ENCODE measurements around the gene CRELD2. TPM values are rescaled to one million over a fixed set of nuclear protein-coding genes. Genes with fewer than 3 reads are reported as not detected.

The CRELD2 gene
- total RNA-seq, 1 donor from 2014 or later: 27.4 TPM

- no peak for DNase-seq
- no peak for ATAC-seq
- intact Hi-C loops (cut with micrococcal nuclease): no loop called here
Observed at GRCh38 chr22:49886346-49887063, 31.9 kb upstream of the CRELD2 start.

- intact Hi-C loops (cut with micrococcal nuclease): no loop called here
- no peak for ATAC-seq
Observed at GRCh38 chr22:49887064-49887451, 31.4 kb upstream of the CRELD2 start.

GRCh38 chr22:49887702-49888101, 30.7 kb upstream of the CRELD2 start:
- no peak for ATAC-seq

More at GRCh38 chr22:49887064-49887451, 31.4 kb upstream of the CRELD2 start:
- no peak for DNase-seq

GRCh38 chr22:49889071-49889470, 29.4 kb upstream of the CRELD2 start:
- intact Hi-C loops (cut with micrococcal nuclease): no loop called here
- DNase-seq (no peak), ATAC-seq (no peak)

More at GRCh38 chr22:49887702-49888101, 30.7 kb upstream of the CRELD2 start:
- intact Hi-C loops (cut with micrococcal nuclease): no loop called here
- no peak for DNase-seq

- intact Hi-C loops (cut with micrococcal nuclease): no loop called here
- ATAC-seq: peak; percentile 93
- peak; percentile 79 for DNase-seq
Observed at GRCh38 chr22:49892226-49892899, 26.1 kb upstream of the CRELD2 start.

GRCh38 chr22:49893025-49893424, 25.4 kb upstream of the CRELD2 start:
- DNase-seq (no peak), ATAC-seq (no peak)
- intact Hi-C loops (cut with micrococcal nuclease): no loop called here

- ATAC-seq (no peak), DNase-seq (no peak)
- intact Hi-C loops (cut with micrococcal nuclease): no loop called here
Observed at GRCh38 chr22:49894322-49895054, 23.9 kb upstream of the CRELD2 start.

- intact Hi-C loops (cut with micrococcal nuclease): no loop called here
- ATAC-seq (no peak), DNase-seq (no peak)
Observed at GRCh38 chr22:49896201-49896600, 22.2 kb upstream of the CRELD2 start.

- DNase-seq: no peak
- intact Hi-C loops (cut with micrococcal nuclease): no loop called here
- peak; percentile 47 for ATAC-seq
Observed at GRCh38 chr22:49897015-49897684, 21.3 kb upstream of the CRELD2 start.

- DNase-seq (no peak), ATAC-seq (no peak)
- intact Hi-C loops (cut with micrococcal nuclease): no loop called here
Observed at GRCh38 chr22:49899530-49899929, 18.9 kb upstream of the CRELD2 start.

GRCh38 chr22:49900441-49901230, 17.8 kb upstream of the CRELD2 start:
- DNase-seq (no peak), ATAC-seq (no peak)
- intact Hi-C loops (cut with micrococcal nuclease): no loop called here

- DNase-seq (no peak), ATAC-seq (no peak)
- intact Hi-C loops (cut with micrococcal nuclease): no loop called here
Observed at GRCh38 chr22:49901457-49901856, 17.0 kb upstream of the CRELD2 start.

GRCh38 chr22:49903322-49904039, 15.0 kb upstream of the CRELD2 start:
- ATAC-seq (peak; percentile 86), DNase-seq (no peak)

GRCh38 chr22:49904040-49904369, 14.4 kb upstream of the CRELD2 start:
- intact Hi-C loops (cut with micrococcal nuclease): no loop called here
- DNase-seq (no peak), ATAC-seq (no peak)

More at GRCh38 chr22:49903322-49904039, 15.0 kb upstream of the CRELD2 start:
- intact Hi-C loops (cut with micrococcal nuclease): no loop called here

GRCh38 chr22:49905465-49905864, 13.0 kb upstream of the CRELD2 start:
- DNase-seq: no peak
- intact Hi-C loops (cut with micrococcal nuclease): no loop called here
- ATAC-seq: no peak

GRCh38 chr22:49906071-49906798, 12.2 kb upstream of the CRELD2 start:
- DNase-seq: no peak
- no peak for ATAC-seq
- intact Hi-C loops (cut with micrococcal nuclease): no loop called here

- intact Hi-C loops (cut with micrococcal nuclease): no loop called here
Observed at GRCh38 chr22:49906799-49907290, 11.6 kb upstream of the CRELD2 start.

GRCh38 chr22:49907807-49908206, 10.6 kb upstream of the CRELD2 start:
- intact Hi-C loops (cut with micrococcal nuclease): no loop called here
- DNase-seq (no peak), ATAC-seq (no peak)

More at GRCh38 chr22:49906799-49907290, 11.6 kb upstream of the CRELD2 start:
- no peak for DNase-seq
- ATAC-seq: no peak
